ENCODE data around the gene INS. TPM values are rescaled to one million over a fixed set of nuclear protein-coding genes. Genes with fewer than 3 reads are reported as not detected.

INS gene
- total and polyA plus RNA-seq, 4 donors, result 0.16 to 0.37 TPM; not detected in 2

GRCh38 chr11:2159536-2160413 lies 1.2 kb downstream of the INS start:
- no peaks in the 10 kb centered on the region for H3K36me3 ChIP-seq (ENCODE audit: control insufficient read depth in 4 of 4, insufficient read depth in 3 of 4, low read depth in 1 of 4, low read length in 3 of 4)
- peak overlapping the region; percentile 32 to 74 (median 34) for H3K4me3 ChIP-seq (ENCODE audit: low read depth in 1 of 3, low read length in 3 of 3)
- DNase-seq (ENCODE audit: low spot score), result no peak
- H3K9me3 ChIP-seq (ENCODE audit: control insufficient read depth in 4 of 4, low read length in 3 of 4), result no peaks in the 10 kb centered on the region
- no peaks in the 10 kb centered on the region for H3K27me3 ChIP-seq (ENCODE audit: control insufficient read depth in 4 of 4, insufficient read depth in 4 of 4, low read length in 3 of 4)
- peaks cover 6 to 64% (median 37%) of the 10 kb centered on the region in 4 donors for H3K4me1 ChIP-seq (ENCODE audit: control insufficient read depth in 4 of 4, insufficient read depth in 4 of 4, low read length in 3 of 4)
- 63% methylated on average over 36 of the region's 36 CpGs for WGBS
- H3K27ac ChIP-seq (ENCODE audit: low read depth in 1 of 2, low read length in 2 of 2), result no peak overlapping the region
- TF ChIP-seq FOXA1 (IDR thresholded peaks at IDR 0.05) (no peak), JUND (IDR thresholded peaks at IDR 0.05) (no peak), ZBTB33 (IDR thresholded peaks at IDR 0.05) (no peak), FOXA2 (IDR thresholded peaks at IDR 0.05) (no peak), GABPA (IDR thresholded peaks at IDR 0.05 in 1 of 2, conservative IDR thresholded peaks at IDR 0.05 in 1 of 2) (no peak), HNF4G (IDR thresholded peaks at IDR 0.05) (no peak), RAD21 (IDR thresholded peaks at IDR 0.05) (no peak), RXRA (IDR thresholded peaks at IDR 0.05) (no peak), REST (IDR thresholded peaks at IDR 0.05) (no peak), MAX (IDR thresholded peaks at IDR 0.05) (no peak), TAF1 (conservative IDR thresholded peaks at IDR 0.05) (no peak), HNF4A (conservative IDR thresholded peaks at IDR 0.05) (no peak), NR2F2 (IDR thresholded peaks at IDR 0.05) (no peak), ATF3 (IDR thresholded peaks at IDR 0.05) (no peak), SP1 (IDR thresholded peaks at IDR 0.05) (no peak), EGR1 (IDR thresholded peaks at IDR 0.05; ENCODE audit: low read depth in 2 of 2) (no peak), YY1 (IDR thresholded peaks at IDR 0.05) (no peak)
- TF ChIP-seq, protein P1, sequence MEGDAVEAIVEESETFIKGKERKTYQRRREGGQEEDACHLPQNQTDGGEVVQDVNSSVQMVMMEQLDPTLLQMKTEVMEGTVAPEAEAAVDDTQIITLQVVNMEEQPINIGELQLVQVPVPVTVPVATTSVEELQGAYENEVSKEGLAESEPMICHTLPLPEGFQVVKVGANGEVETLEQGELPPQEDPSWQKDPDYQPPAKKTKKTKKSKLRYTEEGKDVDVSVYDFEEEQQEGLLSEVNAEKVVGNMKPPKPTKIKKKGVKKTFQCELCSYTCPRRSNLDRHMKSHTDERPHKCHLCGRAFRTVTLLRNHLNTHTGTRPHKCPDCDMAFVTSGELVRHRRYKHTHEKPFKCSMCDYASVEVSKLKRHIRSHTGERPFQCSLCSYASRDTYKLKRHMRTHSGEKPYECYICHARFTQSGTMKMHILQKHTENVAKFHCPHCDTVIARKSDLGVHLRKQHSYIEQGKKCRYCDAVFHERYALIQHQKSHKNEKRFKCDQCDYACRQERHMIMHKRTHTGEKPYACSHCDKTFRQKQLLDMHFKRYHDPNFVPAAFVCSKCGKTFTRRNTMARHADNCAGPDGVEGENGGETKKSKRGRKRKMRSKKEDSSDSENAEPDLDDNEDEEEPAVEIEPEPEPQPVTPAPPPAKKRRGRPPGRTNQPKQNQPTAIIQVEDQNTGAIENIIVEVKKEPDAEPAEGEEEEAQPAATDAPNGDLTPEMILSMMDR (IDR thresholded peaks at IDR 0.05; ENCODE audit: low read depth, low read length, missing input control), result no peak
- no peak overlapping the region for H3K9ac ChIP-seq (ENCODE audit: low read depth in 1 of 2, low read length in 2 of 2)

Data from liver (tissue), 9 donors.